Measurements from ENCODE around the gene KDM5C.

DNA sequence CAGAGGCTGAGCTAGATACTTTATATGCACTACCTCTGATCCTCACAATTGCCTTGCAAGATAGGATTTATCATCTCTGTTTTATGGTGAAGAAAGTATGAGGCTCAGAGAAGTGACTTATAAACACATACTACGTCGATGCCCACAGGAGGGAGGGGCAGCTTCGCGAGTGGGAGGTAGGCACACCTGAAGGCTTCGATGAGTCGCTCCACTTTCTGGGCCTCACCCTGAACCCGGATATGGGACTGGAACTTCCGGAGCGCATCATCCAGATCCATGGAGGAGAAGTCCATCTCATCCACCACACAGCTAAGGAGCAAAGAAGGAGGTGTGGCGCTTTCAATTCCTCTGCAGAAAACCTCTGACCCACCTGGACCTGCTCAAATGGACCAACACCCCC lies 22.9 kb upstream of the KDM5C start:
- no peak for TF ChIP-seq TAF1 (IDR thresholded peaks at IDR 0.05; ENCODE audit: borderline replicate concordance, low read depth, low read length)
- no peak for TF ChIP-seq POLR2AphosphoS5 (IDR thresholded peaks at IDR 0.05; ENCODE audit: low read depth, low read length)
- no peak for TF ChIP-seq POLR2A (IDR thresholded peaks at IDR 0.05; ENCODE audit: low read depth, low read length)

Data from GM12892 (cell line).